H9 (cell line): ENCODE measurements around the gene GID8. TPM values are rescaled to one million over a fixed set of nuclear protein-coding genes. Genes with fewer than 3 reads are reported as not detected.
A peak's percentile ranks its signal among the peaks of the same experiment; 100 is the strongest.

Experiments used
- DNase-seq: peaks from one replicate; pipeline ENCODE4 v3.0.0-alpha.2; 2017
- H2AFZ ChIP-seq: one replicate; pipeline ENCODE4 v1.6.1; 2013; ENCODE audit warnings: mild to moderate bottlenecking, low read length, control low read depth, moderate library complexity
- H2AK5ac ChIP-seq: 2 replicates; pipeline ENCODE4 v1.6.1; 2013; ENCODE audit warnings: low read length, control low read depth, mixed read lengths; ENCODE audit not compliant: insufficient read length
- H2BK120ac ChIP-seq: one replicate; pipeline ENCODE4 v1.6.1; 2013; ENCODE audit warnings: low read depth, mild to moderate bottlenecking, low read length, control low read depth, inconsistent platforms; ENCODE audit not compliant: poor library complexity, severe bottlenecking
- H2BK12ac ChIP-seq: 2 replicates; pipeline ENCODE4 v1.6.1; 2013; ENCODE audit warnings: low read length, control low read depth, mixed read lengths, low read depth; ENCODE audit not compliant: insufficient read length
- H2BK15ac ChIP-seq: 2 replicates; pipeline ENCODE4 v1.6.1; 2013; ENCODE audit warnings: low read depth, low read length, control low read depth
- H2BK20ac ChIP-seq: one replicate; pipeline ENCODE4 v1.6.1; 2013; ENCODE audit warnings: low read depth, mild to moderate bottlenecking, low read length, control low read depth, inconsistent platforms; ENCODE audit not compliant: poor library complexity, severe bottlenecking
- H2BK5ac ChIP-seq: 2 replicates; pipeline ENCODE4 v1.6.1; 2013; ENCODE audit warnings: low read length, control low read depth, mixed read lengths; ENCODE audit not compliant: insufficient read length
- H3K14ac ChIP-seq: 2 replicates; pipeline ENCODE4 v1.6.1; 2013; ENCODE audit warnings: low read length, control low read depth; ENCODE audit not compliant: insufficient read depth
- H3K18ac ChIP-seq: 2 replicates; pipeline ENCODE4 v1.6.1; 2013; ENCODE audit warnings: low read depth, mild to moderate bottlenecking, mixed read lengths, low read length, control low read depth; ENCODE audit not compliant: insufficient read length
- H3K23ac ChIP-seq: 2 replicates; pipeline ENCODE4 v1.6.1; 2013; ENCODE audit warnings: low read length, control low read depth, mixed read lengths, low read depth; ENCODE audit not compliant: insufficient read length
- H3K23me2 ChIP-seq: 2 replicates; pipeline ENCODE4 v1.6.1; 2013; ENCODE audit warnings: low read depth, mild to moderate bottlenecking, mixed read lengths, low read length, control low read depth; ENCODE audit not compliant: insufficient read length, poor library complexity, severe bottlenecking
- H3K27ac ChIP-seq: 2 replicates; pipeline ENCODE4 v1.5.1; 2013; ENCODE audit warnings: low read length, control low read depth, mixed read lengths, low read depth; ENCODE audit not compliant: insufficient read length
- H3K27me3 ChIP-seq: 2 replicates; pipeline ENCODE4 v1.6.1; 2013; ENCODE audit warnings: low read length, control low read depth, inconsistent platforms; ENCODE audit not compliant: insufficient read depth
- H3K4ac ChIP-seq: 2 replicates; pipeline ENCODE4 v1.6.1; 2013; ENCODE audit warnings: low read depth, mild to moderate bottlenecking, control low read depth, inconsistent platforms, low read length, moderate library complexity
- H3K4me1 ChIP-seq: 2 replicates; pipeline ENCODE4 v1.6.1; 2013; ENCODE audit warnings: low read length, control low read depth, inconsistent platforms; ENCODE audit not compliant: insufficient read depth
- H3K4me2 ChIP-seq: 2 replicates; pipeline ENCODE4 v1.6.1; 2013; ENCODE audit warnings: low read length, control low read depth, mixed read lengths; ENCODE audit not compliant: insufficient read length, insufficient read depth
- H3K56ac ChIP-seq: 2 replicates; pipeline ENCODE4 v1.6.1; 2013; ENCODE audit warnings: low read depth, mild to moderate bottlenecking, mixed read lengths, low read length, control low read depth; ENCODE audit not compliant: insufficient read length
- H3K79me1 ChIP-seq: 2 replicates; pipeline ENCODE4 v1.6.1; 2013; ENCODE audit warnings: low read depth, mild to moderate bottlenecking, moderate library complexity, low read length, control low read depth, inconsistent platforms; ENCODE audit not compliant: insufficient read depth, poor library complexity, severe bottlenecking
- H3K79me2 ChIP-seq: 2 replicates; pipeline ENCODE4 v1.6.1; 2013; ENCODE audit warnings: low read length, control low read depth, inconsistent platforms; ENCODE audit not compliant: insufficient read depth
- H3K9ac ChIP-seq: 2 replicates; pipeline ENCODE4 v1.6.1; 2013; ENCODE audit warnings: low read length, control low read depth, mixed read lengths; ENCODE audit not compliant: insufficient read length; ENCODE audit errors: extremely low read depth
- H3K9me3 ChIP-seq: one replicate; pipeline ENCODE4 v1.6.1; 2013; ENCODE audit warnings: low read depth, low read length, inconsistent platforms; ENCODE audit not compliant: control insufficient read depth
- H3T11ph ChIP-seq: one replicate; pipeline ENCODE4 v1.6.1; 2013; ENCODE audit warnings: mild to moderate bottlenecking, low read length, control low read depth, inconsistent platforms
- H4K20me1 ChIP-seq: one replicate; pipeline ENCODE4 v1.6.1; 2013; ENCODE audit not compliant: control insufficient read depth, insufficient read length, insufficient read depth
- H4K5ac ChIP-seq: 2 replicates; pipeline ENCODE4 v1.6.1; 2013; ENCODE audit warnings: low read depth, mild to moderate bottlenecking, mixed read lengths, low read length, control low read depth; ENCODE audit not compliant: insufficient read length
- H4K8ac ChIP-seq: replicated peaks from 2 replicates; pipeline ENCODE4 v1.6.1; 2013; ENCODE audit warnings: low read length, control low read depth, mixed read lengths, low read depth; ENCODE audit not compliant: insufficient read length
- H4K91ac ChIP-seq: 2 replicates; pipeline ENCODE4 v1.6.1; 2013; ENCODE audit warnings: low read depth, mild to moderate bottlenecking, moderate library complexity, mixed read lengths, low read length, control low read depth; ENCODE audit not compliant: insufficient read length
- H3K27ac Mint-ChIP-seq, 3 experiments: 2 replicates in 2 of 3; 3 replicates in 1 of 3; pipeline ENCODE4 v1.8.0; 2020 to 2021; ENCODE audit warnings: mixed read lengths in 3 of 3, mild to moderate bottlenecking in 1 of 3, moderate library complexity in 1 of 3
- H3K27me3 Mint-ChIP-seq: 2 replicates; pipeline ENCODE4 v1.8.0; 2021; ENCODE audit warnings: low read depth, mild to moderate bottlenecking, moderate library complexity, mixed read lengths
- H3K36me3 Mint-ChIP-seq, 3 experiments: 2 replicates in 2 of 3; 3 replicates in 1 of 3; pipeline ENCODE4 v1.8.0; 2020 to 2021; ENCODE audit warnings: low read depth in 3 of 3, mixed read lengths in 3 of 3; ENCODE audit not compliant: insufficient read depth in 1 of 3
- H3K4me1 Mint-ChIP-seq, 2 experiments: 2 replicates each; pipeline ENCODE4 v1.8.0; 2020; ENCODE audit warnings: mixed read lengths in 2 of 2
- H3K4me3 Mint-ChIP-seq, 2 experiments: 2 replicates in 1 of 2; 3 replicates in 1 of 2; pipeline ENCODE4 v1.8.0; 2020 to 2021; ENCODE audit warnings: mild to moderate bottlenecking in 2 of 2, mixed read lengths in 2 of 2, moderate library complexity in 1 of 2
- H3K9me3 Mint-ChIP-seq, 2 experiments: 2 replicates in 1 of 2; 3 replicates in 1 of 2; pipeline ENCODE4 v1.8.0; 2020; ENCODE audit warnings: mild to moderate bottlenecking in 2 of 2, mixed read lengths in 2 of 2, moderate library complexity in 1 of 2
- CTCF ChIP-seq: fragments of 200-600 bp; sonication (generic); conservative IDR thresholded peaks from 3 replicates; pipeline ENCODE4 v1.8.0; 2021; ENCODE audit warnings: antibody characterized with exemption, mild to moderate bottlenecking
- WGBS: extraction: QIAGEN DNeasy Blood & Tissue Kit; methylation state at CpG from one replicate; pipeline ENCODE4 v1.1.7; 2013; ENCODE audit warnings: missing lambda C conversion rate, low lambda C conversion rate, mixed read lengths; ENCODE audit not compliant: insufficient read length; ENCODE audit errors: extremely low coverage; 5-methylcytosine and 5-hydroxymethylcytosine counted together
- total RNA-seq: library from RNA; stranded (reverse); gene quantifications from 2 replicates; pipeline ENCODE4 v1.2.1, GENCODE V29; 2021

GID8 gene
- total RNA-seq, 1 experiment from 2014 or later = 60.9 TPM

DNA sequence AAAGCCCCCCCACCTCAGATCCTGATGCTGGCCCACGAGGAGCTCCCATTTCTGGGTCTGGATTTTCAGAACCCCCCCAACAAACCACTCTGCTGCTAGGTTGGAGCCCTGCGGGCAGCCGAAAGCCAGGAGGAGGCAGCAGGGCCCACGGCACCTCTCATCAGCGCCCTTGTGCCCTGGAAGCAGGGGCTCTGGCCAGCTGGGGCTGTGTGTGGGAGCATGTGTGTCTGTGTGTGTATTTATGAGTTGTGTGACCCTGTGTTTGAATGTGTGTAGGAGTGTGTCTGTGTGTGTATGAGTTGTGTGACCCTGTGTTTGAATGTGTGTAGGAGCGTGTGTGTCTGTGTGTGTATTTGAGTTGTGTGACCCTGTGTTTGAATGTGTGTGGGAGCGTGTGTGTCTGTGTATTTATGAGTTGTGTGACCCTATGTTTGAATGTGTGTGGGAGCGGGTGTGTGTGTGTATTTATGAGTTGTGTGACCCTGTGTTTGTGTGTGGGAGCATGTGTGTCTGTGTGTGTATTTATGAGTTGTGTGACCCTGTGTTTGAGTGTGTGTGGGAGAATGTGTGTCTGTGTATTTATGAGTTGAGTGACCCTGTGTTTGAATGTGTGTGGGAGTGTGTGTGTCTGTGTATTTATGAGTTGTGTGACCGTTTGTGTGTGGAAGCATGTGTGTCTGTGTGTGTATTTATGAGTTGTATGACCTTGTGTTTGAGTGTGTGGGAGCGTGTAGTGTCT lies 33.4 kb downstream of the GID8 start:
- no peak overlapping the region for H4K91ac ChIP-seq
- no peak overlapping the region for H3K14ac ChIP-seq
- H3K27ac Mint-ChIP-seq = no peak overlapping the region; a peak in 1 of 7 replicates
- peaks cover 6% of the 10 kb centered on the region for H3K4me1 ChIP-seq
- no peak overlapping the region for H3K4me2 ChIP-seq
- H3T11ph ChIP-seq = no peak overlapping the region
- peaks cover 3% of the 10 kb centered on the region for H3K23me2 ChIP-seq
- H3K9me3 Mint-ChIP-seq = peaks cover 3% of the 10 kb centered on the region in 2 experiments; a peak in 2 of 5 replicates
- no peaks in the 10 kb centered on the region for H4K20me1 ChIP-seq
- H2BK20ac ChIP-seq = no peak overlapping the region
- H2AK5ac ChIP-seq = no peak overlapping the region
- H4K8ac ChIP-seq = no peak overlapping the region
- no CpG with 5 or more reads among the region's 10 CpGs for WGBS
- peaks cover 7% of the 10 kb centered on the region; the same call in 1 of the 2 replicates for H3K27me3 ChIP-seq
- DNase-seq = no peak
- no peaks in the 10 kb centered on the region for H3K79me1 ChIP-seq
- H3K4me3 Mint-ChIP-seq = peak overlapping the region in 1 of 2 experiments; percentile 52; a peak in 2 of 5 replicates
- no peak for TF ChIP-seq CTCF
- H2BK5ac ChIP-seq = no peak overlapping the region
- H3K27ac ChIP-seq = no peak overlapping the region
- peaks cover 53% of the 10 kb centered on the region for H3K27me3 Mint-ChIP-seq
- no peak overlapping the region for H2BK15ac ChIP-seq
- H3K4me1 Mint-ChIP-seq = peaks cover 26 to 27% of the 10 kb centered on the region in 2 experiments
- H2BK120ac ChIP-seq = no peak overlapping the region
- H3K18ac ChIP-seq = no peak overlapping the region
- no peaks in the 10 kb centered on the region for H3K79me2 ChIP-seq
- no peak overlapping the region for H4K5ac ChIP-seq
- H3K56ac ChIP-seq = no peak overlapping the region
- no peak overlapping the region for H3K4ac ChIP-seq
- no peak overlapping the region for H3K23ac ChIP-seq
- no peak overlapping the region for H2BK12ac ChIP-seq
- peaks cover 0 to 3% (median 0%) of the 10 kb centered on the region in 3 experiments; a peak in 1 of 7 replicates for H3K36me3 Mint-ChIP-seq
- H3K9ac ChIP-seq = no peak overlapping the region
- H2AFZ ChIP-seq = no peak overlapping the region
- H3K9me3 ChIP-seq = no peaks in the 10 kb centered on the region
